GM10248 (cell line): Measurements from ENCODE around the gene ZC3H18.

ENCODE experiments used
- CTCF ChIA-PET: fragments of 300-600 bp; sonication (Branson Sonifier 250); formaldehyde crosslinking; extraction: SDS; loops from one replicate; lab custom pipeline; 2021; ENCODE audit warnings: antibody characterized with exemption; lab: Yijun Ruan, JAX
- POLR2A ChIA-PET: fragments of 350-650 bp; sonication (Branson Sonifier 250); formaldehyde crosslinking; extraction: SDS; loops from one replicate; lab custom pipeline; 2020; ENCODE audit warnings: antibody characterized with exemption; lab: Yijun Ruan, JAX
- DNase-seq: peaks from one replicate; pipeline ENCODE4 v3.0.0; 2012; ENCODE audit errors: extremely low spot score
- CTCF ChIP-seq: IDR thresholded peaks from 2 replicates; pipeline ENCODE4 v1.5.1; 2012; ENCODE audit warnings: mild to moderate bottlenecking, low read depth; ENCODE audit errors: extremely low read depth, missing control alignments, control extremely low read depth

The ZC3H18 gene

GRCh38 chr16:88576307-88576706, 6.1 kb downstream of the ZC3H18 start:
- no peak for TF ChIP-seq CTCF
- ChIA-PET CTCF (interaction anchor here (1.2 kb wide), 1 partner anchor 32 kb away, joined by 4 read pairs; no protein-coding TSS in a partner anchor), POLR2A (no interaction called here)
- no peak for DNase-seq

- ChIA-PET POLR2A (no interaction called here), CTCF (interaction anchor here (1.2 to 1.5 kb wide), 2 partner anchors 16 to 31 kb away, joined by 3 to 4 read pairs; no protein-coding TSS in a partner anchor)
These were observed 7.0 kb downstream of the ZC3H18 start for GRCh38 chr16:88577166-88577565.

DNA sequence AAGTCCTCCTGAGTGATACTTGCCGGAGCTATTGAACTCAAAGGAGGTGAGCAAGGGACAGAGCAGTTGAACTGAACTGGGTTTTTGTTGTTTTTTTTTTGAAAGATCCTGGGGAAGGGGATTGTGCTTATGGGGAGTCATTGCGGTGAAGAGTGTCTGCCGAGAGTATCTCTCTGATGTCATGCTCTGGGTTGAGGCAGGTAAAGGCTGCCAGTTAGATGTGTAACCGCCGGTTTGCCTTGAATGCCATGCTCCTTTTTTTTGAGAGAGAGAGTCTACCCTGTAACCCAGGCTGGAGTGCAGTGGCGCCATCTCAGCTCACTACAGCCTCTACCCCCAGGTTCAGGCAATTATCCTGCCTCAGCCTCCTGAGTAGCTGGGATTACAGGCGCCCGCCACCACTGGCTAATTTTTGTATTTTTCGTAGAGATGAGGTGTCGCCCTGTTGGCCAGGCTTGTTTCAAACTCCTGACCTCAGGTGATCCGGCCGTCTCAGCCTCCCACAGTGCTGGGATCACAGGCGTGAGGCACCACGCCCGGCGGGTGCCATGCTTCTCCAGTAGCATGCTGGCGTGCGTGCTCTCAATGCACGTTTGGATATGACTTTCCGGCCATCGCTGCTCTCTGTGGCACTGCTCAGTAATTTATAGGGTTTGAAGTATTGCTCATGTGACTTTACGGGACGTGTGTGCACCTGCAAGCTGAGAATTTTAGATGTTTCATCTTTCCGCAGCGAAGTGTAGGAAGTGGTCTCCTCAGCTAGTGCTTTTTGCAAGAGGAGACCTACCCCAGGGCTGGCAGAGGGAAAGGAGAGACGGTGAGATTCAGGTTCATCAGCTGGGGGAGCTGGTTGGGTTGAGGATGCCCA, 8.5 kb downstream of the ZC3H18 start:
- no peak for TF ChIP-seq CTCF
- DNase-seq, result no peak
- ChIA-PET POLR2A (no interaction called here), CTCF (interaction anchor here (1.5 kb wide), 1 partner anchor 18 kb away, joined by 3 read pairs; no protein-coding TSS in a partner anchor)

More at GRCh38 chr16:88577166-88577565, 7.0 kb downstream of the ZC3H18 start:
- no peak for DNase-seq
- TF ChIP-seq CTCF, result no peak

DNA sequence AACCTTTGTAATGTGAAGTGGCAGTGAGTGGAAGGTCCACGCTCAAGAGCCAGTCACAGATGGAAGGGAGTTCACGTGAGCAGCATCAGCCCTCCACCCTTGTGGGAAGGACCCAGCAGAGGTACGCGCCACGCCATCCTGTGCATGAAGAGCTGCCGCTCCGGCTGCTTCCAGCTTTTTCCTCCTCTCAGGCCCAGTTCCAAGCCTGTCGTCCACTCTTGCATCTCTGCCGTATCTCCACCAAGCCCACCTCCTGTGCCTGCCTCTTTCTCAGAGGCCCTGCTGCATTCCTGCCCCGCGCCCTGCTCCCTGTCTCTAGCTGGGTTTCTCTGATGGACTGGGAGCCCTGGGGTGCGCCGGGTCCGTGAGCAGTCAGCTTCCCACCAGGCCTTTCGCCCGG, 10.2 kb downstream of the ZC3H18 start:
- ChIA-PET POLR2A (no interaction called here), CTCF (no interaction called here)
- no peak for DNase-seq
- TF ChIP-seq CTCF, result no peak

DNA sequence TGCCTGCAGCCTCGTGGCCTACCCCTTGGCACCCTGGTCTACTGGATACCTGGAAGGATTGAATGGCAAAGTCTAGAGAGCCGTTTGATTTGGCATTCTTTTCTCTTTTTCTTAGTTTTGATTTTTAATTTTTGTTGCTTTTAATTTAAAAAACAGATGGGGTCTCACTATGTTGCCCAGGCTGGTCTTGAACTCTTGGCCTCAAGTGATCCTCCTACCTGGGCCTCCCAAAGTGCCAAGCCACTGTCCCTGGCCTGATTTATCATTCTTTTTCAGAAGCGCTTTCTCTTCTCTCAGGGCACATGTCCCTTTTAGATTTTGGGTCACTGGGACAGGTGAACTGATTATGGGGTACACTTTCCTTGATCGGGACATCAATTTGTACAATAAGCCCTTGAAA, 10.8 kb downstream of the ZC3H18 start:
- DNase-seq, result no peak
- ChIA-PET POLR2A (interaction anchor here (1.8 kb wide), 1 partner anchor 11 kb away, joined by 9 read pairs; the partner anchor contains the start of gene ZC3H18), CTCF (no interaction called here)
- no peak for TF ChIP-seq CTCF

DNA sequence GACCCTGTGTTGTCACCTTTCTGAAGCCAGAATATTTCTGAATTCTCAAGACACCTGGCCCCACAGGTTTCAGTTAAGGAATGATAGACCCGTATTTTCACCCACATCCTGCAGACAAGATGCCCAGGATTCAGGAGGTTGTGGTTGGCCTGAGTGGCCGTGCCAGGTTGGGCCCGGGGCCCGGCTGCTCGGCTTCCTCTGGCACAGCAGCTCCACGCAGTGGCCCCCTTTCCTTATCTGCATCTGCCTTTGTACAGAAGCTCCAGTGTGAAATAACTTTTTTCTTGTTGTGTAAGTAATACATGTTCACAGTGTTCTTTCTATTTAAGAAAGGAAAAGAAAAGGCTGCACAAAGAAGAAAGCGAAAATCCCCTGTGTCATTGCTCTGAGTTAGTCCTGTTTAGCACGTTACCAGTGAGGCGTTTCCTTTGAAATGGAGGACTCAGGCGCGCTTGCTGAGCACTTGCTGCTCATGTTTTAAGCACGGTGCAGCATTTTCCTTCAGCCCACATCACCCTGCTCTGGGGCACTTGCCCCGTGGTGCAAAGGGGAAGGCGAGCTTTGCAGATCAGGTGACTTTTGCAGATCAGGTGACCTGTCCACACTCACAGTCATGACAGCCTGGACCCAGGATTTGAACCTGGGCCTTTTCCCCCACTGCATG, 12.8 kb downstream of the ZC3H18 start:
- no peak for TF ChIP-seq CTCF
- CTCF ChIA-PET, result interaction anchor here (1.3 kb wide), 2 partner anchors 11 to 37 kb away, joined by 3 to 5 read pairs; no protein-coding TSS in a partner anchor
- DNase-seq, result no peak
- POLR2A ChIA-PET, result interaction anchor here (1.8 kb wide), 1 partner anchor 13 kb away, joined by 9 read pairs; the partner anchor contains the start of gene ZC3H18
